ENCODE measurements around the gene HOOK2. TPM values are rescaled to one million over a fixed set of nuclear protein-coding genes. Genes with fewer than 3 reads are reported as not detected.
"Not testable (repeated sequence)": the region's sequence is repeated elsewhere in the genome, so short reads cannot be mapped to it uniquely, and the experiment has no call there.

HOOK2 gene
- total RNA-seq, 2 donors from 2014 or later, result 19.5 to 20.7 TPM

GRCh38 chr19:12799742-12800465, 24.6 kb upstream of the HOOK2 start:
- peaks cover 17 to 22% of the 10 kb centered on the region in 2 donors for H3K4me1 Mint-ChIP-seq (ENCODE audit: low read depth in 2 of 2)
- no peak overlapping the region for H3K27ac Mint-ChIP-seq
- ATAC-seq, result no peak
- H3K4me3 Mint-ChIP-seq, result peak overlapping the region; percentile 77
- H3K9me3 Mint-ChIP-seq, result no peaks in the 10 kb centered on the region
- no peaks in the 10 kb centered on the region for H3K36me3 Mint-ChIP-seq
- DNase-seq (ENCODE audit: low spot score), result no peak
- H3K27me3 Mint-ChIP-seq, result no peaks in the 10 kb centered on the region

GRCh38 chr19:12797607-12798006, 22.3 kb upstream of the HOOK2 start:
- peaks cover 23 to 30% of the 10 kb centered on the region in 2 donors for H3K4me1 Mint-ChIP-seq (ENCODE audit: low read depth in 2 of 2)
- not testable (repeated sequence) for H3K27me3 Mint-ChIP-seq; H3K27ac Mint-ChIP-seq; ATAC-seq; H3K4me3 Mint-ChIP-seq; DNase-seq (ENCODE audit: low spot score); H3K36me3 Mint-ChIP-seq; H3K9me3 Mint-ChIP-seq

GRCh38 chr19:12797141-12797587, 21.8 kb upstream of the HOOK2 start:
- peaks cover 19 to 26% of the 10 kb centered on the region in 2 donors for H3K4me1 Mint-ChIP-seq (ENCODE audit: low read depth in 2 of 2)
- ATAC-seq (no peak), DNase-seq (ENCODE audit: low spot score) (no peak)
- H3K36me3 Mint-ChIP-seq, result no peaks in the 10 kb centered on the region
- H3K4me3 Mint-ChIP-seq, result no peak overlapping the region
- no peak overlapping the region for H3K27ac Mint-ChIP-seq
- H3K9me3 Mint-ChIP-seq, result no peaks in the 10 kb centered on the region
- H3K27me3 Mint-ChIP-seq, result no peaks in the 10 kb centered on the region

GRCh38 chr19:12796146-12797071, 21.1 kb upstream of the HOOK2 start:
- H3K27ac Mint-ChIP-seq, result peak overlapping the region; percentile 24 to 68
- no peaks in the 10 kb centered on the region for H3K9me3 Mint-ChIP-seq
- DNase-seq (ENCODE audit: low spot score) (peak; percentile 79), ATAC-seq (no peak)
- peaks cover 18 to 24% of the 10 kb centered on the region in 2 donors for H3K4me1 Mint-ChIP-seq (ENCODE audit: low read depth in 2 of 2)
- H3K36me3 Mint-ChIP-seq, result no peaks in the 10 kb centered on the region
- no peaks in the 10 kb centered on the region for H3K27me3 Mint-ChIP-seq
- H3K4me3 Mint-ChIP-seq, result peak overlapping the region; percentile 74

- Mint-ChIP-seq H3K27me3 (no peaks in the 10 kb centered on the region), H3K36me3 (no peaks in the 10 kb centered on the region), H3K27ac (peak overlapping the region; percentile 87 to 90), H3K9me3 (no peaks in the 10 kb centered on the region), H3K4me3 (peak overlapping the region; percentile 79), H3K4me1 (ENCODE audit: low read depth in 2 of 2) (peaks cover 29 to 30% of the 10 kb centered on the region in 2 donors)
- ATAC-seq (no peak), DNase-seq (ENCODE audit: low spot score) (no peak)
These were observed 19.6 kb upstream of the HOOK2 start for GRCh38 chr19:12794971-12795381.

GRCh38 chr19:12794196-12794941, 19.0 kb upstream of the HOOK2 start:
- DNase-seq (ENCODE audit: low spot score), result no peak

GRCh38 chr19:12793290-12794195, 18.2 kb upstream of the HOOK2 start:
- ATAC-seq, result peak; percentile 61 to 66
- DNase-seq (ENCODE audit: low spot score), result peak; percentile 97
- H3K4me1 Mint-ChIP-seq (ENCODE audit: low read depth in 2 of 2), result peaks cover 36 to 37% of the 10 kb centered on the region in 2 donors
- no peaks in the 10 kb centered on the region for H3K36me3 Mint-ChIP-seq
- H3K4me3 Mint-ChIP-seq, result peak overlapping the region; percentile 97
- H3K27me3 Mint-ChIP-seq, result no peaks in the 10 kb centered on the region
- H3K27ac Mint-ChIP-seq, result peak overlapping the region; percentile 90 to 98
- no peaks in the 10 kb centered on the region for H3K9me3 Mint-ChIP-seq

More at GRCh38 chr19:12794196-12794941, 19.0 kb upstream of the HOOK2 start:
- Mint-ChIP-seq H3K4me3 (peak overlapping the region; percentile 79), H3K9me3 (no peaks in the 10 kb centered on the region), H3K27me3 (no peaks in the 10 kb centered on the region), H3K36me3 (no peaks in the 10 kb centered on the region), H3K4me1 (ENCODE audit: low read depth in 2 of 2) (peaks cover 29 to 30% of the 10 kb centered on the region in 2 donors), H3K27ac (peak overlapping the region; percentile 87 to 90)
- ATAC-seq, result no peak

GRCh38 chr19:12792853-12793289, 17.5 kb upstream of the HOOK2 start:
- Mint-ChIP-seq H3K27me3 (no peaks in the 10 kb centered on the region), H3K9me3 (no peaks in the 10 kb centered on the region), H3K27ac (peak overlapping the region; percentile 90 to 98), H3K36me3 (no peaks in the 10 kb centered on the region), H3K4me3 (peak overlapping the region; percentile 97), H3K4me1 (ENCODE audit: low read depth in 2 of 2) (peaks cover 36 to 40% of the 10 kb centered on the region in 2 donors)
- DNase-seq (ENCODE audit: low spot score) (no peak), ATAC-seq (no peak)

GRCh38 chr19:12792051-12792852, 16.9 kb upstream of the HOOK2 start:
- DNase-seq (ENCODE audit: low spot score) (peak; percentile 85), ATAC-seq (peak in 1 of 2 donors; percentile 0)
- Mint-ChIP-seq H3K9me3 (no peaks in the 10 kb centered on the region), H3K27me3 (no peaks in the 10 kb centered on the region), H3K4me1 (ENCODE audit: low read depth in 2 of 2) (peaks cover 36 to 40% of the 10 kb centered on the region in 2 donors), H3K4me3 (peak overlapping the region; percentile 97), H3K36me3 (no peaks in the 10 kb centered on the region), H3K27ac (peak overlapping the region; percentile 90 to 98)

- H3K36me3 Mint-ChIP-seq, result no peaks in the 10 kb centered on the region
These were observed 16.1 kb upstream of the HOOK2 start, which contains the start of gene JUNB for GRCh38 chr19:12791345-12792050. TSS of gene JUNB (plus strand) at chr19:12791486. CDS start at chr19:12791772, 286 bp downstream.

GRCh38 chr19:12790628-12791344, 15.4 kb upstream of the HOOK2 start:
- H3K36me3 Mint-ChIP-seq, result no peaks in the 10 kb centered on the region
- no peak for DNase-seq (ENCODE audit: low spot score)
- no peaks in the 10 kb centered on the region for H3K27me3 Mint-ChIP-seq
- no peak for ATAC-seq
- peak overlapping the region; percentile 90 to 98 for H3K27ac Mint-ChIP-seq
- H3K4me3 Mint-ChIP-seq, result peak overlapping the region; percentile 97
- peaks cover 28 to 31% of the 10 kb centered on the region in 2 donors for H3K4me1 Mint-ChIP-seq (ENCODE audit: low read depth in 2 of 2)
- no peaks in the 10 kb centered on the region for H3K9me3 Mint-ChIP-seq

More at GRCh38 chr19:12791345-12792050, 16.1 kb upstream of the HOOK2 start, which contains the start of gene JUNB:
- no peaks in the 10 kb centered on the region for H3K27me3 Mint-ChIP-seq
- H3K9me3 Mint-ChIP-seq, result no peaks in the 10 kb centered on the region
- H3K27ac Mint-ChIP-seq, result peak within 1 kb of the TSS; percentile 90 to 98
- ATAC-seq, result peak; percentile 62 to 72
- peak; percentile 98 for DNase-seq (ENCODE audit: low spot score)
- H3K4me1 Mint-ChIP-seq (ENCODE audit: low read depth in 2 of 2), result peaks cover 35 to 39% of the 10 kb centered on the region in 2 donors
- H3K4me3 Mint-ChIP-seq, result peak within 1 kb of the TSS; percentile 97

All from natural killer cell treated with Interleukin-12 subunit alpha and Interleukin-12 subunit beta and Interleukin-15 and Interleukin-18, amount 100 ng/mL, for 72 hours (primary cell).